Measurements from ENCODE around the gene ZNG1F.
"Not testable (repeated sequence)": the region's sequence is repeated elsewhere in the genome, so short reads cannot be mapped to it uniquely, and the experiment has no call there.

DNA sequence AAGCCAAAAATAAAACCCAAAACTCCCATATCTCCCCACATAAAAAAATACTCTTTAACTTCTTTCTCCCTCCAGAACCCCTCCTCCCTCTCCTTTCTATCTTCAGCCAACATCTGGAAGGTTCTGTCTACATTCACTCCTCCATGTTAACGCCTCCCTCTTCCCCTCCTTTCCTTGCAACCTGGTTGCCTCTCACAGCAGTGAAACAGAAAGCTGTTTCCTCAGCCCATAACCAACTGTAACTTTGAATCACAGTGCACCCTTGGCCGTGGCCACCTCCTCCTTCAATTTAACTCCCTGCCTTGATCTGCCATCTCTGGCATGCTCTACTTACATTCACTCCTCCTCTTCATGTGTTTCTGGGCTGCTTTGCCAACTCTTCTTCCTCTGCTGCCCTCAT lies 94.1 kb downstream of the ZNG1F start:
- TF ChIP-seq EZH2phosphoT487 (IDR thresholded peaks at IDR 0.05; ENCODE audit: insufficient read depth, low read depth); EZH2 (IDR thresholded peaks at IDR 0.05; ENCODE audit: insufficient read depth, poor library complexity, severe bottlenecking): not testable (repeated sequence)
